ENCODE measurements around the gene LHFPL2. TPM values are rescaled to one million over a fixed set of nuclear protein-coding genes. Genes with fewer than 3 reads are reported as not detected.

The LHFPL2 gene
- total RNA-seq, 6 experiments from 2014 or later: 14.4 to 18.9 (median 16.7) TPM

DNA sequence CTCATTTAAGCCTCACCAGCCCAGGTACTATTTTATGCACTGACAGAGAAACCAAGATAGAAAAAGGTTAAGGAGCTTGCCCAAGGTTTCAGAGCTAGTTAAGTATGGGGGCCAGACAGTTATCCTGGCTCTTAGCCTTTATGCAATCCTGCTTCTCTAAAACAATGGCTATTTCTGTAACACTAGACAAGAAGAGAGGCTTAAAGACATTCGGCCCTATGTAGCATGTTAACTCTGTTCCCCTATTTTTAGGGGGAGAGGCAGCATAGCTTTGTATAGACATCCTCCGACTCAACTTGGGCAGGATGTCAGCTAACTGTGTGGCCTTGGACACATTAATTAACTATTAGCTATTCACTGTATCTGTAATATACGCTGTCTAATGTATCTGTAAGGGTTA lies 54.6 kb downstream of the LHFPL2 start:
- Mint-ChIP-seq H3K4me3 (no peak overlapping the region), H3K36me3 (ENCODE audit: low read depth) (peaks cover 4% of the 10 kb centered on the region), H3K9me3 (no peaks in the 10 kb centered on the region), H3K4me1 (ENCODE audit: low read depth) (peaks cover 96% of the 10 kb centered on the region), H3K27me3 (ENCODE audit: insufficient read depth) (no peaks in the 10 kb centered on the region), H3K27ac (peak overlapping the region; percentile 94)
- TF ChIP-seq, protein P1, sequence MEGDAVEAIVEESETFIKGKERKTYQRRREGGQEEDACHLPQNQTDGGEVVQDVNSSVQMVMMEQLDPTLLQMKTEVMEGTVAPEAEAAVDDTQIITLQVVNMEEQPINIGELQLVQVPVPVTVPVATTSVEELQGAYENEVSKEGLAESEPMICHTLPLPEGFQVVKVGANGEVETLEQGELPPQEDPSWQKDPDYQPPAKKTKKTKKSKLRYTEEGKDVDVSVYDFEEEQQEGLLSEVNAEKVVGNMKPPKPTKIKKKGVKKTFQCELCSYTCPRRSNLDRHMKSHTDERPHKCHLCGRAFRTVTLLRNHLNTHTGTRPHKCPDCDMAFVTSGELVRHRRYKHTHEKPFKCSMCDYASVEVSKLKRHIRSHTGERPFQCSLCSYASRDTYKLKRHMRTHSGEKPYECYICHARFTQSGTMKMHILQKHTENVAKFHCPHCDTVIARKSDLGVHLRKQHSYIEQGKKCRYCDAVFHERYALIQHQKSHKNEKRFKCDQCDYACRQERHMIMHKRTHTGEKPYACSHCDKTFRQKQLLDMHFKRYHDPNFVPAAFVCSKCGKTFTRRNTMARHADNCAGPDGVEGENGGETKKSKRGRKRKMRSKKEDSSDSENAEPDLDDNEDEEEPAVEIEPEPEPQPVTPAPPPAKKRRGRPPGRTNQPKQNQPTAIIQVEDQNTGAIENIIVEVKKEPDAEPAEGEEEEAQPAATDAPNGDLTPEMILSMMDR (IDR thresholded peaks at IDR 0.05): no peak
- DNase-seq: no peak

DNA sequence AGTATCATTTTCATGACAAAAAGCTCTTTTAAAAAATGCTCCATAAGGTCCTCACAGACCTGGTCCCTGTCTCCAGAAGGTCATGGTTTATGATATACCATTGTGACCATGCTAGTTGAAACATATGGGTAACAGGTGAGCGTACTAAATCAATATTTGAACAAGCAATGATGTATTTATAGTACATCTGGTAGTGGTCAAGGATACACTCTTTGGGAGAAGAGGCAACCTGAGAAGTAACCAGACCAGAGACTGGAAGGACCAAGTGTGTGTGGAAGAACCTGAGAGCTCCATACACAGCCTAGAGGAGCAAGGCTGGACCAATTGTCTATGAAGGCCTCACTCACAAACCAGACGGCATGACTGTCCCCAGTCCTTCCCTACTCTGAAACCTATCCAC lies 55.1 kb downstream of the LHFPL2 start:
- no peaks in the 10 kb centered on the region for H3K27me3 Mint-ChIP-seq (ENCODE audit: insufficient read depth)
- H3K4me3 Mint-ChIP-seq: no peak overlapping the region
- TF ChIP-seq, protein P1 (IDR thresholded peaks at IDR 0.05): no peak
- DNase-seq: no peak
- H3K4me1 Mint-ChIP-seq (ENCODE audit: low read depth): peaks cover 93% of the 10 kb centered on the region
- H3K9me3 Mint-ChIP-seq: no peaks in the 10 kb centered on the region
- H3K36me3 Mint-ChIP-seq (ENCODE audit: low read depth): peaks cover 4% of the 10 kb centered on the region
- H3K27ac Mint-ChIP-seq: peak overlapping the region; percentile 42; the same call in 1 of the 2 replicates

DNA sequence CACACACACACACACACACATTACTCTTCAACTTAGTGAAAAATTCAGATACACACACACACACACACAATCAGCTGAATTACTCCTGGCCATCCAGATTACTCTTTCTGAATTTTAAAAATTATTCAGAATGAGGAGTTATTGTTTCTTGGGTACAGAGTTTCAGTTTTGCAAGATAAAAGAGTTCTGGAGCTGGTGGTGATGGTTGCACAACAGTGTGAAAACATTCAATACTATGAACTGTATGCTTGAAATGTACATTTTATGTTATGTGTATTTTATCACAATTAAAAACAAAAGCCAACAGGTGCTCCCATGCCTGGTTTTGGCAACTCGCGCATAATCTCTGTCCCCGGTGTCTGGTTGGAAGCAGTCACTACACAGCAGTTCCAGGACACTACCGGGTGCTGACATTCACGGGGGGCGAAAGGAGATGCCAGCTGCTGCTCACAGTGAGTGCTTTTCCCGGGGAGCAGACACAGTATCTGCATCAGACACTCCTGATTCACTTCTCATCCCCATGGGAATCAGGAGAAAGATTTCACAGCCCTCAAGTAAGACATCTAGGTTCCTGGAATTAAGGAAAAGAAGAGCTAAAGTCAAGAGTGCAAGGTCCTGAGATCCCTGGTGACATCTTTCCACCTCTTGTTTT lies 55.7 kb downstream of the LHFPL2 start:
- H3K36me3 Mint-ChIP-seq (ENCODE audit: low read depth): peaks cover 4% of the 10 kb centered on the region
- peak overlapping the region; percentile 98 for H3K27ac Mint-ChIP-seq
- H3K9me3 Mint-ChIP-seq: no peaks in the 10 kb centered on the region
- peak overlapping the region; percentile 26; the same call in 1 of the 2 replicates for H3K4me3 Mint-ChIP-seq
- no peaks in the 10 kb centered on the region for H3K27me3 Mint-ChIP-seq (ENCODE audit: insufficient read depth)
- peaks cover 93% of the 10 kb centered on the region for H3K4me1 Mint-ChIP-seq (ENCODE audit: low read depth)
- DNase-seq: no peak
- TF ChIP-seq, protein P1 (IDR thresholded peaks at IDR 0.05): no peak

DNA sequence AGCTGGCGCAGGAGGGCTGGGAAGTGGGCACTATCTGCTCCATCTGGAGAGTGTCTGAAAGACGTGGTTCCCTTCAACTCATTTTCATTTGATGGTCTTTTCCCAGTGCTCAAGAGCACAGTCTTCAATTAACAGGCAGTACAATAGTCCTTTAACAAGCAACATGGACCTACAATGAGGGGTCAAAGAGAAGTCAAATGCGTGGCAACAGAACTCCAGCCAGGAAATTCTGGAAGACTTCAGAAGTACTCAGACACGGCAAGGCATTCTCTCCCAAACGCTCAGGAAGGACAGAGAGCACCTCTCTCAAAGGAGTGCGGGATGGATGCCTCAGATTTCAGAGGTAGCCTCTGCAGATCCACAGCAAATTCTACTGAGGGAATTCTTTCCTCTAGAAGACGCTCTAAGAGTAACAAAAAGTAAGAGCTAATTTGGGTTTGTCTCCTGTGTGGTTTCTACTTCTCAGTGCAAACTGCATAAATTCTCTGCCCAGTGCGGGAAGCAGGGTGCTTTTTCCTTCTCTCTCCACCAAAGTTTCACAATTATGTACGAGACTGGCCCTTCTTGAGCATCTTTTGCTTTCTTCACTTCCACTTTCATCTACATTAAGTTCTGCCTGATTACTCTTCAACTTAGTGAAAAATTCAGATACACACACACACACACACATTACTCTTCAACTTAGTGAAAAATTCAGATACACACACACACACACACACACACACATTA lies 56.4 kb downstream of the LHFPL2 start:
- H3K4me3 Mint-ChIP-seq: peak overlapping the region; percentile 85
- H3K9me3 Mint-ChIP-seq: no peaks in the 10 kb centered on the region
- H3K36me3 Mint-ChIP-seq (ENCODE audit: low read depth): peaks cover 4% of the 10 kb centered on the region
- DNase-seq: no peak
- TF ChIP-seq, protein P1 (IDR thresholded peaks at IDR 0.05): no peak
- peak overlapping the region; percentile 98 for H3K27ac Mint-ChIP-seq
- H3K27me3 Mint-ChIP-seq (ENCODE audit: insufficient read depth): no peaks in the 10 kb centered on the region
- H3K4me1 Mint-ChIP-seq (ENCODE audit: low read depth): peaks cover 93% of the 10 kb centered on the region

DNA sequence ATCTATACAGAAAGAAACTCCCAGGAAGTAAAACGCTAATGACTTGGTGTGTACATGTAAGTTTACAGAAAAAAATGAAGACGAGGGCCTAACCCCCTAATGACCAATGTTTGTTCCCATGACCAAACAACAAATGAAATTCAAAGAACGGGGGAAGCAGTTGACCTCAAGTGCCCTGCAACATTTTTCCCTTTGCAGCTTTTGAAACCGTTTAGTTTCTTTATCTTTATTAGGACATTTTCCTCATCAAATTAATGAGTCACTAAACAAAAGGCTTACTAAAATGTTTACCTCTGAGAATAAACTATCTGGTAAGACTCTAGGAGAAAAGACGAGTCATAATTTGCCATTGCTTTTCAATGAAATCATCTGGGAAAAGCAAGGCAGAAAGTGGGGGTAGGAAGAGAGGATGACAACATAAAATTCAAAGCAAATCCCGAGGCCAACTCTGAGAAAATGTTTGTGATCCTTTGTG lies 57.4 kb downstream of the LHFPL2 start:
- Mint-ChIP-seq H3K27ac (peak overlapping the region; percentile 98), H3K36me3 (ENCODE audit: low read depth) (peaks cover 4% of the 10 kb centered on the region), H3K4me1 (ENCODE audit: low read depth) (peaks cover 93% of the 10 kb centered on the region), H3K9me3 (no peaks in the 10 kb centered on the region), H3K4me3 (peak overlapping the region; percentile 85), H3K27me3 (ENCODE audit: insufficient read depth) (no peaks in the 10 kb centered on the region)
- peak; percentile 93 for DNase-seq
- TF ChIP-seq, protein P1 (IDR thresholded peaks at IDR 0.05): no peak

Measured in HFFc6 (cell line).